ENCODE results near the gene PDXK. TPM values are rescaled to one million over a fixed set of nuclear protein-coding genes. Genes with fewer than 3 reads are reported as not detected.

Gene PDXK
- total and polyA plus RNA-seq, 2 of the 13 experiments (the other 11 are each of a cell fraction or from before 2014, with no cell fraction given), result 114 to 184 TPM

GRCh38 chr21:43703035-43703880 lies 15.7 kb upstream of the PDXK start (continued):
- TF ChIP-seq, protein P1, sequence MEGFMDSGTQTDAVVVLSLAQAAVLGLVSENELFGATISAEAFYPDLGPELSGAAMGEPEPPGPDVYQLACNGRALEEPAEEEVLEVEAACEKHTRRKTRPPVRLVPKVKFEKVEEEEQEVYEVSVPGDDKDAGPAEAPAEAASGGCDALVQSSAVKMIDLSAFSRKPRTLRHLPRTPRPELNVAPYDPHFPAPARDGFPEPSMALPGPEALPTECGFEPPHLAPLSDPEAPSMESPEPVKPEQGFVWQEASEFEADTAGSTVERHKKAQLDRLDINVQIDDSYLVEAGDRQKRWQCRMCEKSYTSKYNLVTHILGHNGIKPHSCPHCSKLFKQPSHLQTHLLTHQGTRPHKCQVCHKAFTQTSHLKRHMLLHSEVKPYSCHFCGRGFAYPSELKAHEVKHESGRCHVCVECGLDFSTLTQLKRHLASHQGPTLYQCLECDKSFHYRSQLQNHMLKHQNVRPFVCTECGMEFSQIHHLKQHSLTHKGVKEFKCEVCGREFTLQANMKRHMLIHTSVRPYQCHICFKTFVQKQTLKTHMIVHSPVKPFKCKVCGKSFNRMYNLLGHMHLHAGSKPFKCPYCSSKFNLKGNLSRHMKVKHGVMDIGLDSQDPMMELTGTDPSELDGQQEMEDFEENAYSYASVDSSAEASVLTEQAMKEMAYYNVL (CRISPR knock-in tag; IDR thresholded peaks at IDR 0.05; ENCODE audit: borderline replicate concordance), result no peak
- TF ChIP-seq CTCF (CRISPR knock-in tag; IDR thresholded peaks at IDR 0.05) (peak; percentile 33), NBN (conservative IDR thresholded peaks at IDR 0.05) (no peak), TBX3 (IDR thresholded peaks at IDR 0.05; ENCODE audit: borderline replicate concordance) (no peak), GATAD2A (CRISPR knock-in tag; IDR thresholded peaks at IDR 0.05) (peak; percentile 54), ZNF460 (CRISPR knock-in tag; IDR thresholded peaks at IDR 0.05; ENCODE audit: borderline replicate concordance) (no peak), SNAPC2 (CRISPR knock-in tag; IDR thresholded peaks at IDR 0.05) (no peak), RORA (CRISPR knock-in tag; IDR thresholded peaks at IDR 0.05) (no peak), ZNF12 (CRISPR knock-in tag; IDR thresholded peaks at IDR 0.05) (no peak), MLX (CRISPR knock-in tag; IDR thresholded peaks at IDR 0.05) (no peak), ATF4 (CRISPR knock-in tag; IDR thresholded peaks at IDR 0.05) (no peak), ZEB1 (IDR thresholded peaks at IDR 0.05; ENCODE audit: insufficient replicate concordance, low read depth) (no peak), MXD4 (CRISPR knock-in tag; IDR thresholded peaks at IDR 0.05) (0 out of 2 replicates have a peak, but pooled peaks have one; percentile 47), HINFP (CRISPR knock-in tag; IDR thresholded peaks at IDR 0.05; ENCODE audit: low read depth) (no peak)
- TF ChIP-seq, protein P2, sequence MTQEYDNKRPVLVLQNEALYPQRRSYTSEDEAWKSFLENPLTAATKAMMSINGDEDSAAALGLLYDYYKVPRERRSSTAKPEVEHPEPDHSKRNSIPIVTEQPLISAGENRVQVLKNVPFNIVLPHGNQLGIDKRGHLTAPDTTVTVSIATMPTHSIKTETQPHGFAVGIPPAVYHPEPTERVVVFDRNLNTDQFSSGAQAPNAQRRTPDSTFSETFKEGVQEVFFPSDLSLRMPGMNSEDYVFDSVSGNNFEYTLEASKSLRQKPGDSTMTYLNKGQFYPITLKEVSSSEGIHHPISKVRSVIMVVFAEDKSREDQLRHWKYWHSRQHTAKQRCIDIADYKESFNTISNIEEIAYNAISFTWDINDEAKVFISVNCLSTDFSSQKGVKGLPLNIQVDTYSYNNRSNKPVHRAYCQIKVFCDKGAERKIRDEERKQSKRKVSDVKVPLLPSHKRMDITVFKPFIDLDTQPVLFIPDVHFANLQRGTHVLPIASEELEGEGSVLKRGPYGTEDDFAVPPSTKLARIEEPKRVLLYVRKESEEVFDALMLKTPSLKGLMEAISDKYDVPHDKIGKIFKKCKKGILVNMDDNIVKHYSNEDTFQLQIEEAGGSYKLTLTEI (CRISPR knock-in tag; conservative IDR thresholded peaks at IDR 0.05), result no peak
- TF ChIP-seq, protein P3, sequence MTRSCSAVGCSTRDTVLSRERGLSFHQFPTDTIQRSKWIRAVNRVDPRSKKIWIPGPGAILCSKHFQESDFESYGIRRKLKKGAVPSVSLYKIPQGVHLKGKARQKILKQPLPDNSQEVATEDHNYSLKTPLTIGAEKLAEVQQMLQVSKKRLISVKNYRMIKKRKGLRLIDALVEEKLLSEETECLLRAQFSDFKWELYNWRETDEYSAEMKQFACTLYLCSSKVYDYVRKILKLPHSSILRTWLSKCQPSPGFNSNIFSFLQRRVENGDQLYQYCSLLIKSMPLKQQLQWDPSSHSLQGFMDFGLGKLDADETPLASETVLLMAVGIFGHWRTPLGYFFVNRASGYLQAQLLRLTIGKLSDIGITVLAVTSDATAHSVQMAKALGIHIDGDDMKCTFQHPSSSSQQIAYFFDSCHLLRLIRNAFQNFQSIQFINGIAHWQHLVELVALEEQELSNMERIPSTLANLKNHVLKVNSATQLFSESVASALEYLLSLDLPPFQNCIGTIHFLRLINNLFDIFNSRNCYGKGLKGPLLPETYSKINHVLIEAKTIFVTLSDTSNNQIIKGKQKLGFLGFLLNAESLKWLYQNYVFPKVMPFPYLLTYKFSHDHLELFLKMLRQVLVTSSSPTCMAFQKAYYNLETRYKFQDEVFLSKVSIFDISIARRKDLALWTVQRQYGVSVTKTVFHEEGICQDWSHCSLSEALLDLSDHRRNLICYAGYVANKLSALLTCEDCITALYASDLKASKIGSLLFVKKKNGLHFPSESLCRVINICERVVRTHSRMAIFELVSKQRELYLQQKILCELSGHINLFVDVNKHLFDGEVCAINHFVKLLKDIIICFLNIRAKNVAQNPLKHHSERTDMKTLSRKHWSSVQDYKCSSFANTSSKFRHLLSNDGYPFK (CRISPR knock-in tag; IDR thresholded peaks at IDR 0.05; ENCODE audit: borderline replicate concordance), result peak; percentile 56; the same call in 1 of the 2 replicates

All from HepG2 (cell line).